Esophagus muscularis mucosa (tissue), 3 donors: ENCODE results near the gene TAAR6.

ENCODE experiments used
- CTCF ChIP-seq, 3 experiments: fragments of 200-600 bp in 2 of 3; fragments of 450-650 bp in 1 of 3; sonication (generic) in 2 of 3; IDR thresholded peaks; one replicate each; pipeline ENCODE4 v1.5.1; 2017 to 2019; ENCODE audit warnings: antibody characterized with exemption in 3 of 3, mild to moderate bottlenecking in 2 of 3, moderate library complexity in 1 of 3
- POLR2A ChIP-seq: fragments of 450-650 bp; IDR thresholded peaks from one replicate; pipeline ENCODE4 v1.6.1; 2017; ENCODE audit warnings: antibody characterized with exemption, moderate library complexity, mild to moderate bottlenecking, low read depth
- POLR2AphosphoS5 ChIP-seq, 2 donors: sonication (generic); formaldehyde crosslinking; IDR thresholded peaks; one replicate each; pipeline ENCODE4 v1.6.1; 2017; ENCODE audit warnings: antibody characterized with exemption in 2 of 2

- TF ChIP-seq CTCF (IDR thresholded peaks at IDR 0.05), result no peak
- no peak for TF ChIP-seq POLR2AphosphoS5 (IDR thresholded peaks at IDR 0.05)
- no peak for TF ChIP-seq POLR2A
Observed at GRCh38 chr6:132525866-132526265, 44.3 kb upstream of the TAAR6 start.
